ENCODE results near the gene PHACTR1. TPM values are rescaled to one million over a fixed set of nuclear protein-coding genes. Genes with fewer than 3 reads are reported as not detected.
A peak's percentile ranks its signal among the peaks of the same experiment; 100 is the strongest.
"Not testable (repeated sequence)": the region's sequence is repeated elsewhere in the genome, so short reads cannot be mapped to it uniquely, and the experiment has no call there.

The PHACTR1 gene
- total and polyA plus RNA-seq, 5 experiments from 2014 or later: 0.07 to 3.0 (median 0.70) TPM

DNA sequence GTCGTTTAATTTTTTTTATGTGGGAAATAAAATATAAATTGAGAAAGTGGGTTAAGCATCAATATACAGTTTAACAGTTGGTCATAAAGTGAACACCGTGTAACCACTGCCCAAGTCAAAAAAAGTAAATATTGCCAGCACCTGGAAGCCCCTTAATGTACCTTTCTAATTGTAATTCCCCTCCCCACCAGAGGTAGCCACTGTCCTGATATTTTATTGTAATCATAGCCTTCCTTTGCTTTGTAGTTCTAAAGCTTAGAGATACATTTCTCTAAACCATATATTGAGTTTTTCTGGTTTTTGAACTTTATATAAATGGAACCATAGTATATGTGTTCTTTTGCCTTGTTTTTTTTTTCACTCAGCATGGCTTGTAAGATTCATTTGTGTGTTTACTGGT, 431.2 kb downstream of the PHACTR1 start:
- H3K4me1 Mint-ChIP-seq: peaks cover 0 to 2% (median 0%) of the 10 kb centered on the region in 4 donors
- no peak for DNase-seq
- no peak overlapping the region for H3K27ac Mint-ChIP-seq
- no peak overlapping the region for H3K4me3 Mint-ChIP-seq
- ATAC-seq: no peak
- no peaks in the 10 kb centered on the region for H3K9me3 Mint-ChIP-seq
- H3K27me3 Mint-ChIP-seq: peaks cover 0 to 1% (median 0%) of the 10 kb centered on the region in 5 donors
- POLR2A ChIA-PET: no interaction called here
- no peaks in the 10 kb centered on the region for H3K36me3 Mint-ChIP-seq

DNA sequence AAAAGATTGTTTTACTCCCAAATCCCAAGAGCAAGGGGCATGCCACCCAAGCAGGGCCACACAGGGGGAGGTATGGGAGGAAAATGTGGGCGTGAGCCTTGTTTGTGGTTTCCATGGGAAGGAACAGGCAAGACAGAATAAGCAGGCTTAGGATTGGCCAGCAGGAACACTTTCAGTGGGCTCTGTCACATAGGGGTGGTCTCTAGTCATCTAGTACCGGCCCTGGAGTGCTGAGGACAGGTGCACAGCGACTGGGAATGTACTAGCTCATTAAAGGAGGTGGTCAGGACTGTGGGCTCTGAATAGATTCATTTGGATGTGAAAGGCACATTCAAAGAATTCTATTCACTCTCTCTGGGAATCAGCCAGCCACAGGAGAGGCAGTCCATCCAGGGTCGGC, 436.2 kb downstream of the PHACTR1 start:
- no peak for ATAC-seq
- no peak for DNase-seq
- Mint-ChIP-seq H3K4me3 (no peak overlapping the region), H3K27ac (no peak overlapping the region), H3K9me3 (no peaks in the 10 kb centered on the region), H3K27me3 (peaks cover 0 to 9% (median 1%) of the 10 kb centered on the region in 5 donors), H3K36me3 (no peaks in the 10 kb centered on the region), H3K4me1 (no peaks in the 10 kb centered on the region)
- POLR2A ChIA-PET: no interaction called here

DNA sequence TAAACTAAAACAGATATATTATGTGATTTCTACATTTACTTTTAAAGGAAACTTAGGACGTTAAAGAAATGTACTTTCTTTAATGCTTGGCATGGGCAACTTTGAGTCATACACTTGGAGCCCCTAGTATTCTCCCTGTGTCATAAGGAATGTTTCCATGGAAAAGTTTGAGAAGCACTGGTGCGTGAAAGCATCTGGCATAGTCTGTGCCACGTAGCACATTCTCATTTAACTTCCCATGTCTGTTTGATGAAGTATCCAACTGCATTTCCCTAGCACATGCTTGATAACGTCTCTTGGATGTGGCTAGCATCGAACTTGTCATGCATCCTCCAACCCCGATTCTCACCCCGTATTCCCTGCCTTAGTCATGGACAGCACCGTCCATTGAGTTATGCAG, 439.8 kb downstream of the PHACTR1 start:
- no peak for ATAC-seq
- Mint-ChIP-seq H3K36me3 (no peaks in the 10 kb centered on the region), H3K9me3 (no peaks in the 10 kb centered on the region), H3K4me1 (no peaks in the 10 kb centered on the region), H3K27me3 (peaks cover 0 to 15% (median 6%) of the 10 kb centered on the region in 5 donors), H3K27ac (no peak overlapping the region), H3K4me3 (no peak overlapping the region)
- POLR2A ChIA-PET: no interaction called here
- no peak for DNase-seq

DNA sequence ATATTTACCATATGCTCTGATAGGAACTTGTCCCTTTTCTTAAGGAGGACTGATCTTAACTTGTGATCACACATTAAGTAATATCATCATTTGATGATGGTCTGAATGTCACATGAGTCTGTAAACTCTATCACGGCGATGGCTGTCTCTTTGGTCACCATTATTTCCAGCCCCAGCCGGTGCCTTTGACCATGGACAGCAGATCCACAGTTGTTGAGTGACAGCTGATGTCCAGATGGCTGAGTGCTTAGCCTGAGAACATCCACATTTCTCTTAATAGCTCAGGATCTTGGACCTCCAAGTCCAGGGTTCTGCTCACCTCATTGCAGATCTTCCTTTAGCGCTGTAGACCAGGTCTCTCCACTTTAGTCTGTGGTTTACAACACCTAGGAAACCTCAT, 440.7 kb downstream of the PHACTR1 start:
- H3K36me3 Mint-ChIP-seq: no peaks in the 10 kb centered on the region
- no peak overlapping the region for H3K4me3 Mint-ChIP-seq
- DNase-seq (no peak), ATAC-seq (no peak)
- peaks cover 0 to 18% (median 6%) of the 10 kb centered on the region in 5 donors for H3K27me3 Mint-ChIP-seq
- no peaks in the 10 kb centered on the region for H3K4me1 Mint-ChIP-seq
- H3K9me3 Mint-ChIP-seq: no peaks in the 10 kb centered on the region
- POLR2A ChIA-PET: no interaction called here
- H3K27ac Mint-ChIP-seq: peak overlapping the region in 1 of 10 donors; percentile 15

DNA sequence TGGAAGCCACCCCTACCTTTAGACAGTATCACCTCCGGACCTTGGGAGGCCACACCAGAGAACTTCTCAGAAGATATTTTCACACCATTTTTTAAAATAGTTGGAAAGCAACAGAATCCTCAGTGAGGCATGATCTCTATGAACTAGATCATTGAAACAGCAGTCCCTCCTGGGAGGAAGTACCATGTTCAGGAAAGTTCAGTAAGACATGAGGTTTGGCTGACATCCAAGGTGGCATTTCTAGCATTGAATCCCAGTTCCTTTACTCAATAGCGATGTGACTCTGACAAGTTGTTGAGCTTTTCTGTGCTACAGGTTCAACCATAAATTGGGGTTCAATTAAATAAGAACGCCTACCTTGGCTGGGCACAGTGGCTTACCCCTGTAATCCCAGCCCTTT, 442.7 kb downstream of the PHACTR1 start:
- Mint-ChIP-seq H3K4me1 (peaks cover 2 to 6% (median 4%) of the 10 kb centered on the region in 4 donors), H3K27ac (no peak overlapping the region), H3K36me3 (no peaks in the 10 kb centered on the region), H3K9me3 (no peaks in the 10 kb centered on the region), H3K4me3 (no peak overlapping the region), H3K27me3 (peaks cover 0 to 18% (median 6%) of the 10 kb centered on the region in 5 donors)
- ATAC-seq: no peak
- POLR2A ChIA-PET: no interaction called here
- no peak for DNase-seq

DNA sequence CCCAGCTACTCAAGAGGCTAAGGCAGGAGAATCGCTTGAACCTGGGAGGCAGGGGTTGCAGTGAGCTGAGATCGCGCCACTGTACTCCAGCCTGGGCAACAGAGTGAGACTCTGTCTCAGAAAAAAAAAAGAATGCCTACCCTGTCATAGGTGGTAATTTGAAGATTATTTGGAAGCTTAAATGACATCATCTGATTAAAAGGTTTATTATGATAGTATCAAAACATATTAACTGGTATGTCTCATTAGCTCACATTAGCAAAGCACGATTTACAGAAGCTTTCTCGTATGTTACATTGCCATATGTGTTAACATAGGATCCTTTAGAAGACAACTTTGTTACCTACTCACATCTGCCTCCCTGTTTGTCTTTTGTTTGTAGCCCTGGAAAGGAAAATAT, 443.3 kb downstream of the PHACTR1 start:
- H3K27ac Mint-ChIP-seq, POLR2A ChIA-PET, H3K4me1 Mint-ChIP-seq, H3K36me3 Mint-ChIP-seq, DNase-seq, H3K4me3 Mint-ChIP-seq, ATAC-seq, H3K9me3 Mint-ChIP-seq: not testable (repeated sequence)
- peaks cover 0 to 14% (median 5%) of the 10 kb centered on the region in 5 donors for H3K27me3 Mint-ChIP-seq

DNA sequence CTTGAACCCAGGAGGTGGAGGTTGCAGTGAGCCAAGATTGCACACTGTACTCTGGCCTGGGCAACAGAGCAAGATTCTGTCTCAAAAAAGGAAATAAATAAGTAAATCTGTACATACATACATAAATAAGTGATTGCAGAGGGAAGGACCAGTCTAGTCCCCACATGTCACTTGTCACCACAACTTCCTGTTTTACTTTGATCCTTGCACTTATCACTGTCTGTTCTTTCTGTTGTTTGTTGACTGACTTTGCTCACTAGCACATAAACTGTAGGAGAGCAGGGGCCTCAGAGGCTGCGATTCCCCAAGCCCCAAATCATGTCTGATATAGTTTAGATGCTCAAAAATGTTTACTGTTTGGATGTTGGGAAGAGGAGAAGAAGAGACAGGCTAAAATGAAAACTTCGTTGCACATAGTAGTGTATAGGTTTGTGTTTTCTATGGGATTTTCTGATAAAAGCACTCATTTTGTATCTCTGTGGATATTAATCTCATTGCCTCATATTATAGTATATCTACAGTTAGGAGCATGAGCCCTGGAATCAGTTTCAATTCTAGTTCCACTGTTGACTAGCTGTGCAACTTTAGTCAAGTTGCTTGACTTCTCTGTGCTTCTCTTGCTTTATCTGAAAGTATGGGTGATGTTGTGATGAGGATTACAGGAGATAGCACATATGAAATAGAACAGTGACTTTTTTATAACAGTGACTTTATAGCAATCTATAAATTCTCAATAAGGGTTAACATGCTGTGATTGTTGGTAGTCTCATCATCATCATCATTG, 446.8 kb downstream of the PHACTR1 start:
- no peaks in the 10 kb centered on the region for H3K9me3 Mint-ChIP-seq
- peaks cover 0 to 11% (median 7%) of the 10 kb centered on the region in 5 donors for H3K27me3 Mint-ChIP-seq
- no peak overlapping the region for H3K4me3 Mint-ChIP-seq
- peaks cover 4 to 6% (median 5%) of the 10 kb centered on the region in 4 donors for H3K4me1 Mint-ChIP-seq
- DNase-seq (no peak), ATAC-seq (no peak)
- H3K36me3 Mint-ChIP-seq: no peaks in the 10 kb centered on the region
- POLR2A ChIA-PET: no interaction called here
- no peak overlapping the region for H3K27ac Mint-ChIP-seq

DNA sequence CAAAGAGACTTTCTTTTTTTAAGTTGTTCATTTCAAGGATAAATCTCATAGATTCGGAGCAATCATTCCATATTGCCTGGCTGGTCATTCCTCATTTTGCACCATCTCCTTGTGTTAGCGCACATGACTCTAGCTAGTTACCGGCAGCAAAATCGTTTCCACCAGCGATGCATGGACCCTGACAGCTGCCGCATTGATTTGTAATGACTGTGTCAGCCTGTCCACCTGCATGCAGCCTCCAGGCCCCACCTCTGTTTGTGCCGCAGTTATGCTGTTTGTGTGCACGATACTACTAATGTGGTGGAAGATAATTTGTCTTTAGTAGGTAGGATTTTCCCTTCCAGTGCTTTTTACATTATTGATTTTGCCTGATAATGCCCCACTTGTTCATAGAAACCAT, 447.7 kb downstream of the PHACTR1 start:
- H3K9me3 Mint-ChIP-seq: no peaks in the 10 kb centered on the region
- POLR2A ChIA-PET: no interaction called here
- no peaks in the 10 kb centered on the region for H3K36me3 Mint-ChIP-seq
- H3K4me1 Mint-ChIP-seq: peaks cover 4 to 6% (median 5%) of the 10 kb centered on the region in 4 donors
- no peak overlapping the region for H3K27ac Mint-ChIP-seq
- H3K27me3 Mint-ChIP-seq: peaks cover 4 to 20% (median 16%) of the 10 kb centered on the region in 5 donors
- no peak for DNase-seq
- no peak for ATAC-seq
- H3K4me3 Mint-ChIP-seq: no peak overlapping the region

DNA sequence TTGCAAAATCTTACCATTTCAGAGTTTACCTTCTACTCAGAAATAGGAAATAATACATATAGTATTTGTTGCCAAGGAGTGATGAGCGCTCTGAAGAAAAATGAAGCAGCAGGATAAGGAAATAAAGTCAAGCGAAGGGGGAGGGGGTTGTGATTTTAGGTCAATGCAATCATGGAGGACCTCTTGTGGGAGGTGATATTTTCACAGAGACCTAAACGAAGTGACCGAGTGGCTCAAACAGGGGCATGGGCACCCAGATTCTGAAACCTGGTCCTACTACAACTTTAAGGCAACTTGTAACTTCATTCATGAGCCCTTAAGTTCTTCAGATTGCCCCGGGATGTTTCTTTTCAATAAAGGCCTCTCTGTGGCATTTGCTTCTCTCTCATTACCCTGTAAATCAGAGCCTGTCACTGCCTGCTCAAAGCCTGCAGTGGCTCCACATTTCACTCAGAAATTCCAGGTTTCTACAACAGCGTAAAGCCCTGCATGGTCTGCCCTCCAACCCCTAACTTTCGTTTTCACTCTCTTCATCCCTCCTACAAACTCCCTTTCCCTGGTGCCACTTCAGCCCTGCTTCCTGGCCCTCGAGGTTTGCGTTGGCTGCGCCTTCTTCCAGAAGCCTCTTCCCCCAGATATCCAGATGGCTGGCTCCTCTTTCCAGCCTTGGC, 449.1 kb downstream of the PHACTR1 start:
- POLR2A ChIA-PET: no interaction called here
- ATAC-seq (no peak), DNase-seq (no peak)
- Mint-ChIP-seq H3K27me3 (peaks cover 4 to 16% (median 13%) of the 10 kb centered on the region in 5 donors), H3K4me1 (peaks cover 4 to 6% (median 5%) of the 10 kb centered on the region in 4 donors), H3K36me3 (no peaks in the 10 kb centered on the region), H3K27ac (no peak overlapping the region), H3K9me3 (no peaks in the 10 kb centered on the region), H3K4me3 (no peak overlapping the region)

DNA sequence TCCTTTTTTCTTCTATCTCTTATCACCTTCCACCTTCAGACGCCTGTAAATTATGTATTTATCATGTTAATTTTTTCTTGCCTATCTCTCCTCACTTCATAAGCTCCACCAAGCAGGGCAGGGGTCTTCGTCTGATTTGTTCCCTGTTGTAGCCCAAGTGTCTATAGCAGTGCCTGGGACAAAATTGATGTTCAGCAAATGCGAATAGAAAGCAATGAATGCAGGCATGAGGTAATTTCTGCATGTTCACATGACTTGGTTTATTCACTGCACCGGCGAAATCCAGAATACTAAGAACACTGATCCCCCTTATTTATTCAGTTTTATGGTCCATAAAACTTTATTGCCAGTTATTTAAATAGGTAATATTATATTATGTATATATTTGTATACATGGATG, 449.7 kb downstream of the PHACTR1 start:
- ATAC-seq: no peak
- H3K27me3 Mint-ChIP-seq: peaks cover 4 to 16% (median 13%) of the 10 kb centered on the region in 5 donors
- no peak overlapping the region for H3K4me3 Mint-ChIP-seq
- POLR2A ChIA-PET: no interaction called here
- H3K9me3 Mint-ChIP-seq: no peaks in the 10 kb centered on the region
- no peaks in the 10 kb centered on the region for H3K36me3 Mint-ChIP-seq
- peaks cover 4 to 6% (median 5%) of the 10 kb centered on the region in 4 donors for H3K4me1 Mint-ChIP-seq
- no peak overlapping the region for H3K27ac Mint-ChIP-seq
- DNase-seq: no peak

DNA sequence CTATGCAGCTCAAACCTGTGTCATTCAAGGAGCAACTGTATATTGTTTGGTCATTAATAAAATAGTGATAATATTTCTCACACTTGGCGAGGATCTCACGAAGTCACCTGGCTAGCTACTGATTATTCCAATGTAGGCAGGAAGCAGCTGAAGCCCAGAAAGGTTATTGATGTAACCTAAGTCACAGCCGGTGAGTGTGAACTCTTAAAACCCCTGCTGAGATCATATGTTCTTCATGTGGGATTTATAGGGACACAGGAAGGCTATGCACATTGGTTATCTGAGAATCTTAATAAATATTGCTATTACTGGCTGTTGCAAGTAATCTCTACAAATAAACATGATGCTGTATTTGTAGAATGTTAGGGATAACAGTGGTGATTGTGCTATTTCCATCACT, 450.3 kb downstream of the PHACTR1 start:
- H3K9me3 Mint-ChIP-seq: no peaks in the 10 kb centered on the region
- no peak overlapping the region for H3K27ac Mint-ChIP-seq
- POLR2A ChIA-PET: no interaction called here
- no peak overlapping the region for H3K4me3 Mint-ChIP-seq
- no peak for DNase-seq
- peaks cover 4 to 6% (median 5%) of the 10 kb centered on the region in 4 donors for H3K4me1 Mint-ChIP-seq
- ATAC-seq: no peak
- H3K36me3 Mint-ChIP-seq: no peaks in the 10 kb centered on the region
- peaks cover 4 to 15% (median 11%) of the 10 kb centered on the region in 5 donors for H3K27me3 Mint-ChIP-seq

DNA sequence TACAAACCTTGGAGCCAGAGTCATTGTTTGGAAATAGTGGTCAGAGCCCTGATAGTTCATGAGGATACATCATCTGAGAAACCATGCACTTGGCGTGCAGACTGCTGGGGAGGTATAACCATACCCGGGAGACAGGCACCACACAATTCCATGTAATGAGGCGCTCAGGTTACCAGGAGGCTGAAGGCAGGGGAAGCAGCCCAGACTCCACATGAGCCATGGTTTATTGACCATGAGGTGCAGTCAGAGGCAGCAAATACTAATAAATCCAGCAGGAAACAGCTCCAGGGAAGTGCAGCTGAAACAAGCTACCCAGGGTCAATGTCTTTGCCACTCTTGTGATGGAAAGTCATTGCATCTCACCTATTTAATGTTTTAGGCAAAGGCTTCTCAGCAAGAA, 455.7 kb downstream of the PHACTR1 start:
- no peak for ATAC-seq
- H3K4me1 Mint-ChIP-seq: no peaks in the 10 kb centered on the region
- H3K4me3 Mint-ChIP-seq: no peak overlapping the region
- peaks cover 7 to 21% (median 15%) of the 10 kb centered on the region in 5 donors for H3K27me3 Mint-ChIP-seq
- no peaks in the 10 kb centered on the region for H3K9me3 Mint-ChIP-seq
- POLR2A ChIA-PET: no interaction called here
- DNase-seq: no peak
- H3K36me3 Mint-ChIP-seq: no peaks in the 10 kb centered on the region
- H3K27ac Mint-ChIP-seq: no peak overlapping the region

DNA sequence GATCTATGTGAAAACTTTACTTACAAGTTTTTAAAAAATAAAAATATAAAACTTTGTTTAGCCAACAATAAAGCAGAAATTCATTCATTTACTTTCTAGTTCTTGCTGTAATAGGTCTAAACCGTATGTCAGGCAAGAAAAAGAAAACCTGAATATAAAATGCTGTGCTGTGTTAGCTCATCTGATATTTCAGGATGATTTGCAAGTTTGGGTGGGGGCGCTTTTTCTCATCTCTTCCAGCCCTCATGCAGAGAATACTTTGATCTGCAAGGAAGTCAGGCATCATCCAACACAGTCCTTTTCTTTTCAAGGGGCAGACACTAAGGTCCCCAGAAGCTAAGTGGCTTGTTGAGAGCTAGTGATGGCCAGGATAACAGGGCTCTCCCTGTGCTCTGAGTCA, 458.5 kb downstream of the PHACTR1 start:
- ATAC-seq (no peak), DNase-seq (no peak)
- peaks cover 1 to 9% (median 8%) of the 10 kb centered on the region in 5 donors for H3K27me3 Mint-ChIP-seq
- no peak overlapping the region for H3K27ac Mint-ChIP-seq
- H3K36me3 Mint-ChIP-seq: no peaks in the 10 kb centered on the region
- no peak overlapping the region for H3K4me3 Mint-ChIP-seq
- no peaks in the 10 kb centered on the region for H3K9me3 Mint-ChIP-seq
- peaks cover 3 to 10% (median 3%) of the 10 kb centered on the region in 4 donors for H3K4me1 Mint-ChIP-seq
- POLR2A ChIA-PET: no interaction called here

Measured in naive thymus-derived CD8-positive, alpha-beta T cell (primary cell).